CD4-positive, alpha-beta T cell treated with Interleukin-21 for 1 hour (primary cell): ENCODE measurements around the gene PCDHB13.
"Not testable (repeated sequence)": the region's sequence is repeated elsewhere in the genome, so short reads cannot be mapped to it uniquely, and the experiment has no call there.

Experiments used
- DNase-seq: peaks from one replicate; pipeline ENCODE4 v3.0.0-alpha.2; 2020

Gene PCDHB13

GRCh38 chr5:141208478-141208877 is 5.2 kb upstream of the PCDHB13 start, which contains the start of gene PCDHB12:
PCDHB12 (plus strand) TSS chr5:141208719; CDS start chr5:141208908, 189 bp downstream.
- DNase-seq: no peak

GRCh38 chr5:141210281-141210680 is 3.4 kb upstream of the PCDHB13 start:
- not testable (repeated sequence) for DNase-seq

GRCh38 chr5:141210849-141211248 is 2.9 kb upstream of the PCDHB13 start:
- DNase-seq: not testable (repeated sequence)

GRCh38 chr5:141214583-141214982 is 864 bp downstream of the PCDHB13 start:
- not testable (repeated sequence) for DNase-seq

GRCh38 chr5:141215504-141215903 is 1.8 kb downstream of the PCDHB13 start:
- DNase-seq: not testable (repeated sequence)

GRCh38 chr5:141216035-141216434 is 2.3 kb downstream of the PCDHB13 start:
- not testable (repeated sequence) for DNase-seq

- peak; percentile 9 for DNase-seq
These were observed 9.5 kb downstream of the PCDHB13 start, which contains the start of gene PCDHB14 for GRCh38 chr5:141223112-141223783. PCDHB14 (plus strand) TSS chr5:141223343; CDS start chr5:141223506, 163 bp downstream.

GRCh38 chr5:141224844-141225243 is 11.1 kb downstream of the PCDHB13 start:
- DNase-seq: not testable (repeated sequence)

GRCh38 chr5:141225421-141225820 is 11.7 kb downstream of the PCDHB13 start:
- not testable (repeated sequence) for DNase-seq

GRCh38 chr5:141234109-141234667 is 20.5 kb downstream of the PCDHB13 start:
- no peak for DNase-seq

GRCh38 chr5:141235922-141236321 is 22.2 kb downstream of the PCDHB13 start:
- DNase-seq: not testable (repeated sequence)

GRCh38 chr5:141236516-141237313 is 23.0 kb downstream of the PCDHB13 start:
- no peak for DNase-seq

- no peak for DNase-seq
These were observed 27.8 kb downstream of the PCDHB13 start for GRCh38 chr5:141241496-141241895.

GRCh38 chr5:141245250-141245717 is 31.6 kb downstream of the PCDHB13 start, which contains the start of gene PCDHB15:
PCDHB15 (plus strand) TSS chr5:141245395; CDS start chr5:141245579, 184 bp downstream.
- DNase-seq: peak; percentile 16

GRCh38 chr5:141246971-141247370 is 33.3 kb downstream of the PCDHB13 start:
- DNase-seq: not testable (repeated sequence)

- DNase-seq: not testable (repeated sequence)
These were observed 33.7 kb downstream of the PCDHB13 start for GRCh38 chr5:141247434-141247833.

GRCh38 chr5:141250576-141250975 is 36.9 kb downstream of the PCDHB13 start:
- DNase-seq: no peak

GRCh38 chr5:141258464-141258863 is 44.7 kb downstream of the PCDHB13 start:
- no peak for DNase-seq

- no peak for DNase-seq
These were observed 45.2 kb downstream of the PCDHB13 start for GRCh38 chr5:141258948-141259347.

- DNase-seq: no peak
These were observed 46.9 kb downstream of the PCDHB13 start for GRCh38 chr5:141260458-141261237.

GRCh38 chr5:141261238-141261546 is 47.5 kb downstream of the PCDHB13 start:
- no peak for DNase-seq
